Measurements from ENCODE around the gene FCN1.
"Not testable (repeated sequence)": the region's sequence is repeated elsewhere in the genome, so short reads cannot be mapped to it uniquely, and the experiment has no call there.

FCN1 gene

DNA sequence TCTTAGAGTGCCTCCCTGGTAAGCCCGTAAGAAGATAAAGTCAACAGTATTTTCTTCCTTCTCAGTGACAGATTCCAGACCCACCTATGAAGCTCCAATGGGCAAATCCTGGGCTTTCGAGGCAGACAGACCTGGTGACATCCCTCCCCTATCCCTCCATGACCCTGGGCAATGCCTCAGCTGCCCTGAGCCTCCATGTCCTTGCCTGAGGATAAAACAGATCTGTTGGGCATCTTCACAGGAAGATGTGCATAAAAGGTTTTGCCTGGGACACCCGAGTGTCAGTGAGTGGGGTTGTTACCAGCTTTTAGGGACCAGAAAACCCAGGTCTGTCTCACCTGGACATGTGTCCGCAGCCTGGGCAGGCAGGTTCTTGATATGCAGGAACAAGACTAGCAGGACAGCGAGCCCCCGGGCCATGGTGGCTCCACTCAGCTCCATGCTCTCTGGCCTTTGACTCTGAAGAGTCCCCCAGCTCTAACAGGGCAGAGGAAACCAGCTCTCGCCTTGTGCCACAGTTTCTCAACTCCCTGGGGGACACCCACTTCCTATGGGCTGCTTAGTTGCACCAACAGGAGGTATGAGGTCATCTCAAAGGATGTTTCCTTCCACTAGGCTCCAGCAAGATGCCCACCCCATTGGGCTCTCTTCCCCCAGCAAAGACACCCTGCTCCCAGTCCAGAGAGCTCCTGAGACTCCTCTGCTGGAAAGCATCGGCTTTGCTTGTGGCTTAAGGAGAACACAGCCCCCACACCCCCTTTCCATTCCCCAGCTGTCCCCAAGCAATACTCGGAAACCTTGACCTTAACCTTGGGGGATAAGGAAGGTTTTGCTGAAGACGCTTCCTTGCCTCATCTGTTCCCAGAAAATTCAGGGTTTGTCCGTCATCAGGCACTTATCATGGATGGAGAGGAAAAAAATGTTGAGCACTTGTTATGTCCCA, at the start of gene FCN1:
Gene FCN1, minus strand, starts transcription at position 482 of the 943 bp plus-strand sequence. Its CDS starts 41 bp downstream, at position 441.
- DNase-seq, result no peak

DNA sequence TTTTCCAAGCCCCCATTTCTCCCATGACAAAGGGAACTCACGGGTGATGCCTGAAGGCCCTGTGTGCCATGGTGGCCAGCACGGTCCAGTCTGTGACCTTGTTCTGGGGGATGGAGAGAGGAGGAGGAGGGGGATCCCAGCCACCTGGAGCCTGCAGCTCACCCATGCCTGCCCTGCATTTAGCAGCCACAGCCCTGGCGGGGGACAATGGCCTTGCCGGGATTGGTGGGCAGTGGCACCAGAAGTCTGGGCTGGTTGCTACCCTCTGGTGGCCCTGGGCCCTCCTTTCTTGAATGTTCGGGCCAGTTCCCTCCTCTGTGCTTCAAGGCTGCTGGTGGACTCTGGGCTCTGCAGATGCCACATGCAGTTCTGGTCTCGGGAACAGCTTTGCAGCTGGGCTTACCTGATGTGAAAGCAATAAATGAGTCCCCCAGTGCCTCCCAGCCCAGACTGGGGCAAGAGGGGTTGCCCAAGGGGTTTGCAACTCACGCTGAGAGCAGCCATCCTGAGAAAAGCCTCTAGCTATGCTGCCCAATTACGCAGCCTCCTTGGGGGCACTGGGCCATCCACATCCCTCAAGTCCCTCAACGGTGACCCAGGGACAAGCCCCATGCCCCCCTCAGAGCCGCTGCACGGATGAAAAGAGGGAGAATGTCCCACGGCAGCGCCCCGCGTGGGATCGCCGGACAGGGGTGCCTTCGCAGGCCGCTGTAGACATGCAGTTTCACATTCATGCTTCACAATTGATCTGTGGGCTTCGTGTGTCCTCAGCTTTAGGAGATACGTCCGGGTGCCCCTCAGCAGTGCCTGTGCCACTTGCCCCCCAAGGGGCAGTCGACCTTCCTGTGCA, 49.2 kb upstream of the FCN1 start:
- DNase-seq, result no peak

DNA sequence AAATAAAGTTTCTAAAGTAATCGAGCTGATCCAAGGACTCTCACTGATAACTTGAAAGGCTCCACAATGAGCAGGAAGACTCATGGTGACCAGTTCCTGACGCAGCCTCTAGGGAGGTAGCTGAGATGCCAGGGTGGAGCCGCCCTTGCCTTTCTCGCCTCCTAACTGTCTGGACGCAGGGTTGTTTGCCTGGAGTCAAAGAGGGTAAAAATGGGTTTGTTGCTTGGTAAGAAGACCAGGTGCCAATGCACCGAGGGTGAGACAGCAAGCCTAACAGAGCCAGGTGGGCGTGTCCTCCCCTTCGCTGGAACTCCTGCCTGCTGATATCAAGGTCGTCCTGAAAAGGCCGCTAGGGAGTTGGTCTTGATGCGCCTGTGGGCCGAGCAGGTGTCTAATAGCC, 48.6 kb upstream of the FCN1 start:
- no peak for DNase-seq

DNA sequence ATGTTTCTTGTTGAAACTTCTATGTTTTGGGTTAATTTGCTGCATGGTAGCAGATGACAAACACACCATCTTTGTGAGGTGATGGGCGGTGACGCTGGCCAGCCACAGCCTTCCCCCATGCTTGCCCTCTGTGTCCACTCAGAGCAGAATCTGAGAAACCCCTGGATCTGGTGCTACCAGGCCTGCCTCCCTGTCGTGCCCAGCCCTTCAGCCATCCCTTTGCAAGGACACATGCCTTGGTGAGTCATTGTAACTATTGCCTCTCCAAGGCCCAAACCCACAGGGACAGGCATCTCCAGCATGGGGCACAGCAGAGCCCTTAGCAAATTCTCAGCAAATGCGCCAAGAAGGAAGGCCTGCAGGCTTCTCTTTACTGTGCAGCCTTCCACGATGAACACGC, 48.1 kb upstream of the FCN1 start:
- DNase-seq, result no peak

DNA sequence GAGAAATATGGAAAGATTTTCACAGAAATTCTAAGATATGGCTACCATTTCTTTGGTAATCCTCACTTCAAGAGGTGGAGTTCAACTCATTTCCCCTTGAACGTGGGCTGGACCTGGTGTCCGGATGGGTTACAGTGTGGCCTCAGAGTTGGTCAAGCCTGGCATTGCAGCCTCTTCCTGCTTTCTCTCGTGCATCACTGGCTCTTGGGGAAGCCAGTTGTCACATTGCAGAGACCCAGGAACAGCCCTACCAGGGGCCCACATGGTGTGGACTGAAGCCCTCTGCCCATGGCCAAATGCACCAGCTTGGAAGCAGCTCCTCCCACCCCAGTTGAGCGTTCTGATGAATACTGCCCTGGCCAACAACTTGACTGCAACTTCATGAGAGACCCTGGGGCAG, 47.7 kb upstream of the FCN1 start:
- no peak for DNase-seq

DNA sequence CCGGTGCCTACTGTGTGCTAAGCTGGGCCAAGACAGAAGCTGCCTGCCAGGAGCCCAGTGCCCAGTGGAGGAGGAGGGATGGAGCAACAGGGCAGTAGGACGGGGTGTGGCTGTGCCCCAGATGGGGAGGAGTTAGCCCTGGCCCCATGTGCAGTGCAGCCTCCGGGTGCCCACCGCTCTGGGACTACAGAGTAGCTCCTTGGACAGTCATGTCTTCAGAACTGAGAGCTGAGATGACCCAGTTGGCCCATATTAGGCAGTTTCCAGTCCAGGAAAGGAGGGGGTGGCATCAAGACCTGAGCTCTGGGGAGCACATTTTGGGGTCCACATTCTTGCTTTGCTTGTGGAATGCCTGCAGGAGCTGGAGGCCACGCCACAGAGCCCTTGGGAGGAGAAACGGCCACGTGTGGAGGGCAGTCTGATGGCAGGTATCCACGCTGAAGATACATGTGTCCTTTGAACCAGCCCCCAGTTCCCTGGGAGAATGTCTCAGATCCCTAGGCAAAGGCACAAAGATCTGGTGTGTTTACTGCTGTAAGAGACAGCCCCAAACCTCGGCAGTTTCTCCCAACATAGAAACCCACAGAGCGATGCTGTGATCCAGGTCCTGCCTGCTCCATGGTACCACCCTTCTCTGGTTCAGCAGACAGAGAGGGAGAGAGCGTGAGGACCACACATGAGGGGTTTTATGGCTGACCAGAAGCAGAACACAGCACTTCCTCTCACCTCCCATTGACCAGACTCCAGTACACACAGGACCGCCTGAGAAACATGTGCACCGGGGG, 46.8 kb upstream of the FCN1 start:
- no peak for DNase-seq

DNA sequence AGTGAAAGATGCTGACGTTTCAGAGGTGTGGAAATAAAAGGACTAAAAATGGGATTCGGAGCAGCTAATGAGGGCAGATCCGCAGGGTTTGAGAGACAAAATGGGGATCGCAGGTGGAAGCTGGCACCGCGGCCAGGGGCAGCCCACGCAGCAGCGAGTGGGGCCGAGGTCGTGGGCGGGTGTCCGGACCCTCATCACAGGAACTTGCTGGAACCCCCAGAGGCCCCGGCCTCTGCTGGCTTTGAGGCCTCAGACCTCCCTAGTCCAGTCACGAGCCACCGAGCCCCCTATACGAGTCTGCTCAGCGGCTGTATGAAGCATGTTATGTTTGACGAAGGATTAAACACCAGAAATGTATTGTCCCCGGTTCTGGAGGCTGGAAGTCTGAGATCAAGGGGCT, 45.8 kb upstream of the FCN1 start:
- DNase-seq, result no peak

DNA sequence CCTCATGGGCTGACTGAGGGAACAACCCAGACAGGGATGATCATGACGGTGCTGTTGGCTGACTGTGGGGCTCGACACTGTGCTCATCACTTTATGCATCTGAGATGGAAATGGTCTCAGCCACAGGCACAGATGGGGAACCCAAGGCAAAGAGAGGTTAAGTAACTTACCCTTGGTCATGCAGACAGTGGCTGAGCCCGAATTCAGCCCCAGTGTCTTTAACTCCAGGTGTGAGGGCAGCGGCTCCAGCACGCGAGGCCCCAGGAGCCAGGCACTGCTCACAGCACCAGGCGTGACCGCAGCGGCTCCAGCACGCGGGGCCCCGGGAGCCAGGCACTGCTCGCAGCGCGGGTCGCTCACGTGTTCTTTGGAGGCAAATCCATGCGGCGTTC, 45.3 kb upstream of the FCN1 start:
- no peak for DNase-seq

DNA sequence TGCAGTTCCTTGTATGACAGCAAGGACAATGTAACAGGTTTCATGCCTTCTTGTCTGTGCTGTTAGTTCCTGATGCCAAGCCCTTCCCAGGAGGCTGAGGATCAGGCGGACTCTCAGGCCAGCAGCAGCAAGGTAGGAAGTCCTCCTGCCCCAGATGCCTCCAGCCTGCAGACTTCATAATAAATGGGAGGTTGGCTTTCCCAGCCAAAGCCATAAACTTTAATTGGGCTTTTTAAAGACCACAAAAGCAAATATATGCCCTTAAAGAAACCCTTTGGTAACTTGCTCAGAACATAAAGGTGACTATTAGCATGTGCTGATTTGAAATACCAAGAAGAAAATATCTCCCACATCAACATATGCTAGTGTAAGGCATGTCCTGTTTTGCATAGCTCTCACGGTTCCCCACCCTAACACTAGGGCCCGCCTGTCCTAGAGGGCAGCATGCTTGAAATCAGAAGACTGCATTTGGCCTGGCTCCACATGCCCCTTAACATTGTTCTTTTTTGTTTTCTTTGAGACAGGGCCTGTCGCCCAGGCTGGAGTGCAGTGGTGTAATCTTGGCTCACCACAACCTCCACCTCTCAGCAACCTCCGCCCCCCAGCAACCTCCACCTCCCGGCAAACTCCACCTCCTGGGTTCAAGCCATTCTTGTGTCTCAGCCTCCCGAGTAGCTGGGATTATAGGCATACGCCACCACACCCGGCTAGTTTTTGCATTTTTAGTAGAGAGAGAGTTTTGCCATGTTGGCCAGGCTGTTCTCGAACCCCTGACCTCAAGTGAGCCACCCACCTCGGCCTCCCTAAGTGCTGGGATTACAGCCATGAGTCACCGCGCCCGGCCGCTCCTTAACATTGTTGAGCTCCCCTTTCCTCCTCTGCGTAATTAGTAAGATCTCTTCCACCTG, 44.6 kb upstream of the FCN1 start:
- no peak for DNase-seq

DNA sequence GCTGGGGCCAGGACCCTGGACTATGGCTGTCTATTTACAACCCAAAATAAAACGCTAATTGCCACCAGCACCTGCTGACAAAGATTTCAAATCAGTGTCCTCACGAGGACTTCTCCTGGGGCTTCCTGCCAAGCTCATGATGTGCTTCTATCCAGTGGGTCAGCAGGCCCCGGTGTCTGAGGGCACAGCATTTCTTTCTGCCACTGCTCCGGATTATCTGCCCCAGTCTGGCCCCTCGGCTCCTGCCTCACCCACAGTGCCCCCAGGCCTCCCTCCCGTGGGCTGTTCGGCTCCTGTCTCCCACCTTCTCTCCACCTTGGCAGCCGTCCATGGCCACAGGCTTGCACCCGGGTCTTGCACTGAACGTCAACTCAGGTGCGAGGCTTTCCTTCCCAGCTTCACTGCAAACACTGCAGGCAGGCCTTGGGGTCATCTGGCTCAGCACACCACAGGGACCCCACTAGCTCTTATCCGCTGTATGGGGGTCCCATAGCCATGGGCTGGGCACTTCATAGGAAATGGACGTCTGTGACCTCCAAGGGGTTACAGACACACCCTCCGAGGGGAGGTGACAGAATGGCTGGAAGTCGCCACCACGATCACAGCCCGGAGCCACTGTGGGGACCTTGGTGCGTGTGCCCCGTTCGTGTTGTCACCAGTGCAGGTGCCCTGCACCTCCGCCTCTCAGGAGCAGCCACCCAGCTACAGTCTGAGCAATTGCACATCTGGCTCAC, 43.8 kb upstream of the FCN1 start:
- DNase-seq, result no peak

DNA sequence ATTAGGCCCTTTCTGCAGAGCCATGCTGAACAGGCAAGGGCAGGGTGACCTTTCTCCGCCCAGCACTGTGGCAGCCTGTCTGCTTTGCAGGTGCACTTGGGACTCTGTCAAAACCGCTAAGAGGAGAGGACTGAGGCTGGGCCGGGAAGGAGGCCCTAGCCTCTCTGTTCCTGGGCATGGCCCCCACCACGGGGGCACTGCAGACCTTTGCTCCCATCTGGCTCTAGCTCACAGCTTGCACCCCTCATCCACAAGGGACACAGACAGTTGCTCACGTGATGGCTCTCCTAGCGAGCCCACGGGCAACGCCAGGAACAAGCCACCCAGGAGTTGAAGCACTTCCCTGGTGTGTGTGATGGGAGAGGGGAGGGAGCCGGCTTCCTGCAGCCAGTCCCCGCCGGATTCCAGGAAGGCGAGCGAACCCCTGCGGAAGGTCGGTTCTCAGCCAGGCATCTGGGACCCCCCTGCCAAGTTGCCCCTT, 43.0 kb upstream of the FCN1 start:
- no peak for DNase-seq

DNA sequence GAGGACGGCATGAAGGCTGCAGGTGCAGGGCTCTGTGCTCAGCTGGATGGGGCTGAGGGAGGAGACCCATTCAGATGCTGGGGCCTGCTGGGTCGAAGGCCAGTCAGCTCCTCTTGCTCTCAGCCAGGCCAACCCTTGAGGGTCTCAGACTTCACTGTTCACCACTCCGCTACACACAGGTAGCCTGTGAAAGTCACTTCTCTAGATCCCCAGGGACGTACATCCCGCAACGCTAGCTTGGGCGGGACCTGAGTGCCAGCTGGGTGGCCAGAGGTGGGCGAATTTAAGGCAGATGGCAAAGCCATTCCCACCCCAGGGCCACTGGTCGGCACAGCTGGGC, 42.2 kb upstream of the FCN1 start:
- no peak for DNase-seq

DNA sequence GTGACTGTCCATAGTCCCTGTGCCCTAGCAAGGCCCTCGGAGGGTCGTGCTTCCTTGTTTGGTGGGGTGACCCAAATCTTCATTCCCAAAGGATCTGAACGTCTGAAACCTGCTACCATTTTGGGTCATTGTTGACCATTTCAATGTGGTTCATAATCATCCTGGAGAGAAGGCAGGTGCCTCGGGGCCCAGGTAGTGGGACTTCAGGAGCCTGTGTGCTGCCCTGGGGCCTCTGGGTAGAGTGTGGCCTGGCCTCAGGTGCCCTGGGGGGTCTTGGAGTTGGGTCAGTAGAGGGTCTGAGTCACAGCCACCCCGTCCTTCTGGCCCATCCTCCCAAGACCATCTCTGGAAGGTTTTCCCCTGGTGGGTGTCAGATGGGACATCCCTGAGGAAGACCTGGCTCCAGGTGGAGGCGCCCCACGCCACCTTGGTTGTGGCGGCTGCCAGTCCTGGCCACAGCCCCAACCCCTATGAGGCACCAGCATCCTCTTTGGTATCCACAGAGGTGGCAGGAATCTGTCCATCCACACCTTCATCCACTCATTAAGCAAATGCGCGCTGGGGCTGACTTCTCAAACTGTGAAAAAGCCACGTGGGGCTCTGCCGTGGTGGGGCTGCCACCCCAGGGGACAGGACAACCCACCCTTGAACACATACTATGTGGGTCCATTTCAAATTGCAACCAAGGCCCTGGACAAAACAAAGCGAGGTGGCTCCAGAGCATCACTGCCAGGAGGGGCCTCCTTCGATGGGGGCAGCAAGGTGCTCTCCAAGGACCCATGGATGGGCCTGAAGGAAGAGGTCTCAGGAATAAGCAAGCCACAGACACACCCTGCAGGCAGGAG, 41.6 kb upstream of the FCN1 start:
- no peak for DNase-seq

DNA sequence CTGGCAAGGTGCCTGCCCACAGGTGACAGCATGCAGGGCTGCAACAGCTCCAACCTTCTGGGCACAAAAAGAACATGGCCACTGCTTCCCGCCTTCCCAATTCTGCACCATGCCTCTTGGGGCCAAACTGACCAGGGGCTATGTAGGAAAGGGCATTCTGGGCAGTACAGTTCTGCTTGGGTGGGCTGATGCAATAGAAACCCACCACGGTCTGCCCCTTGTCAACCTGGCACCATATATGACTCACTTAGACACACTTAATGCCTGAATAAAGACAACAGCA, 40.2 kb upstream of the FCN1 start:
- no peak for DNase-seq

DNA sequence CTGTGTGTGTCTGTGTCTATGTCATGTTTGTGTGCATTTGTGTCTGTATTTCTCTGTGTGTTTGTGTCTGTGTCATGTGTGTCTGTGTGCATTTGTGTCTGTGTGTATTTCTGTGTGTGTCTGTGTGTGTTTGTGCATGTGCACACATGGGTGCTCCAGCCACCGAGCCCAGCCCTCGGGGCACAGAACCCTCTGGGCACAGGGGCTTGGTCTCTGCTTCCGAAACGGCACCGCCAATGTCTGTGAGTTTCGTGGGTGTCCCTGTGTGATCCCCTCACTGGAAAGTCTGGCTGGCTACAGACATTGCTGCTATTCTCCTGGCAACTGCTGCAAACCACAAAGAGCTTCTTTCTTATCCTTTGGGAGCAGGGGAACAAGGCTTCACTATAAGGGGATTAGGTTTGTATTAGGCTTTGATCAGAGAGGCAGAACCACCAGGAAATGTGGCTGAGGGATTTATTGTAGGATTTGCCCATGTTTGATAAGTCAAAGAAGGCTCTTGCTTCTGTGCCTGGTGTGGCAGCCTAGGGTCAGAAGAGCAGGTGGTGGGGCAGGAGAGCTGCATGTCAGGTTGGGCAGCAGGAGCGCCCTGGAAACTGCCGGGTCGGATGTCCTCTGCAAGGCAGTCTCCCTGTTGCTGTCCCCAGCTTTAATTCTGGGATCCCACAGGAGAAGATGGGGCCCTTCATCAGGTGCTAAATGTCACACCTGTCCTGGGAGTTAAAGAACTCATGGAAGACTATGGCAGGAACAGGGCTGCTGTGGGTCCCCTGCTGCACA, 39.6 kb upstream of the FCN1 start:
- DNase-seq, result no peak

DNA sequence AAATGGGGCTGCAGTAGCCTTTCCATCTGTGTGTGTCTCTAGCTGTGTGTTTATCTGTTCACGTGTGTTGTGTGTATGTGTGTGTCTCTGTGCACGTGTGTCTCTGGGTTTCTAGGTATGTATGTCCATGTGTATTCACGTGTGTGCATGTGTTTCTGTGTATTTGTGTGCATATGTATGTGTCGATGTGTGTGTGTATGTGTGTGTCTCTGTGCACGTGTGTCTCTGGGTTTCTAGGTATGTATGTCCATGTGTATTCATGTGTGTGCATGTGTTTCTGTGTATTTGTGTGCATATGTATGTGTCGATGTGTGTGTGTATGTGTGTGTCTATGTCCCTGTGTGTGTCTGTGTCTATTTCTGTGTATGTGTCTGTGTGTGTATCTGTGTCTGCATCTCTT, 38.7 kb upstream of the FCN1 start:
- not testable (repeated sequence) for DNase-seq

DNA sequence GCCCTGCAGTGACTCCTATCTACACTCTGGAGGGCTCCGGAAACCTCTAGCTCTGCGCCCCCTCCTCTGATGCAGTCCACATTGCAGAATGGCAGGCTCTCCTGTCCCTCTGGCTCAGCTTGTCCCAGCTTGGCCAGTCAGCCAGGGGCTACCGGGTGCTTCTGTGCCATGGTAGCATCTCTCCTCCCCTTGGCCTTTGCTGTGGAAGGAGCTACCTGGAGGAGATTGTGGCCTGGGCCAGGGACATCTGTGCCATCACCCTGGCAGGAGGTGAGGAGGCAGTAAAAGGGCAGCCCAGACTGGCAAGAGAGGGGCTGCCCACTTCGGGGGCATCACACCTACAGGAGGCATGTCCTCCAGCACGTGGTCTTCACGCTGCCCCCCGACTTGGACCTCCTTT, 38.1 kb upstream of the FCN1 start:
- no peak for DNase-seq

DNA sequence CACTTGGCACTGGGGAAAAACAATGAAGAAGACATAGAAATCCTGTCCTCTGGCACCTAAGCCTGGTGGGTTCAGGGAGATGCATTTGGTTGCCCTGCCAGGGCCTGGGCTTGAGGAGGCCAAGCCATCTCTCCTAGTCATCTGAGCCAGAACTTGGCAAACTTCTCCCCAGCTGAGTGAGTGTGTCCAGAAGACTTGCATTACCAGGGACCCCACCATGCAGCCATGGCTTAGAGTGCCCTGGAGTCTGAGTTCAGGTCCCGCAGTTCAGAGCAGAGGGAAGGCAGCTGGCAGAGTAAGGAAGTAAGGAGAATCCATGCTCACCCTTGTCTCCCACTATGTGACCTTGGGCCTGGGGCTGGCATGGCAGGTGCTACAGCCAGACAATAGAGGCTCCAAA, 37.4 kb upstream of the FCN1 start:
- no peak for DNase-seq

DNA sequence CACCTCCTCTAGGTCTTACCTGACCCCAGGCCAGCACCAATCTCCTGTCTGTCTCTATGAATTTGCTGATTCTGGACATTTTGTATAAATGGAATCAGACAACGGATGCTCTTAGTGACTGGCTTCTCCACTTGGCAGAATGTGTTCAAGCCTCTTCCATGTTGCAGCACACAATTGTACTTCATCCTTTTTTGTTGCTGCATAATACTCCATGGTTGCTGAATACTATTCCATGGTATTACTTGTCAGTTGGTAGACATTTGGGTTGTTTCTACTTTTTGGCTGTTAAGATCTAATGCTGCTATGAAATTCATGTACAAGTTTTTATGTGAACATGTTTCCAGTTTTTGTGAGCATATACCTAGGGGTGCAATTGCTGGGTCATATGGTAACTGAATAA, 34.3 kb upstream of the FCN1 start:
- DNase-seq, result no peak

DNA sequence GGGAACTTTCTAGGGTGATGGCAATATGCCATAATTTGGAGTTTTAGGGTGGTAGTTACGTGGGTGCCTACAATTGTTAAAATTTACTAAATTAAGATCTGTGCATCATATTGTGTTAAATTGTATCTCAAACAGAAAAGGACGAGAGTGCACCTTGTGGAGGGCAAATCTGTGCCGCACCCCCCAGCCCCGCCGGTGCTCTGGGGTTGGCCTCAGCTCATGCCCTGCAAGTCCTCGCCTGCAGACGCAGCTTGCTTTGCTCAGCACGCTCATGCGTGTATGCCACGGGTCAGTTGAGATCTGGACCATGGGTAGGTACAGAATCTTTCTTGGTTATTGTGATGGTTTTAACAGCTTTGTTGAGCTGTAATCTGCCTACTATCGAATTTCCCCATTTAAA, 33.7 kb upstream of the FCN1 start:
- DNase-seq, result no peak

All from GOT3 (cell line).